Ovary (tissue), 9 donors: ENCODE data around the gene NTRK2. TPM values are rescaled to one million over a fixed set of nuclear protein-coding genes. Genes with fewer than 3 reads are reported as not detected.

Experiments used
- DNase-seq, 5 donors: peaks; one replicate each; pipeline ENCODE4 v3.0.0-alpha.2; 2019 to 2020
- H3K27ac ChIP-seq, 2 donors: fragments of 200-600 bp; one replicate each; pipeline versions ENCODE4 v1.5.1 to v1.8.0; 2019 to 2022
- H3K27me3 ChIP-seq: fragments of 200-600 bp; one replicate; pipeline ENCODE4 v1.8.0; 2022
- H3K36me3 ChIP-seq: fragments of 200-600 bp; sonication (generic); one replicate; pipeline ENCODE4 v1.5.1; 2019
- H3K4me1 ChIP-seq: one replicate; pipeline ENCODE4 v1.8.1; 2013; ENCODE audit warnings: mild to moderate bottlenecking, moderate library complexity; ENCODE audit not compliant: insufficient read depth
- H3K4me3 ChIP-seq: fragments of 200-600 bp; sonication (generic); one replicate; pipeline ENCODE4 v1.5.1; 2017
- H3K9me3 ChIP-seq, 2 donors: fragments of 200-600 bp in 1 of 2; sonication (generic) in 1 of 2; one replicate each; pipeline versions ENCODE4 v1.5.1 to v1.8.1; 2013 to 2019; ENCODE audit warnings: mild to moderate bottlenecking in 1 of 2, moderate library complexity in 1 of 2
- CTCF ChIP-seq, 3 donors: fragments of 450-650 bp in 2 of 3; fragments of 200-600 bp in 1 of 3; IDR thresholded peaks; one replicate each; pipeline versions ENCODE4 v1.5.1 to v1.8.0; 2016 to 2022; ENCODE audit warnings: antibody characterized with exemption in 3 of 3, mild to moderate bottlenecking in 1 of 3
- EP300 ChIP-seq: sonication (generic); formaldehyde crosslinking; IDR thresholded peaks from one replicate; pipeline ENCODE4 v1.6.1; 2017; ENCODE audit warnings: antibody characterized with exemption
- POLR2A ChIP-seq: fragments of 450-650 bp; IDR thresholded peaks from one replicate; pipeline ENCODE4 v1.6.1; 2017; ENCODE audit warnings: antibody characterized with exemption, mild to moderate bottlenecking, moderate library complexity
- WGBS, 3 donors: extraction: QIAGEN DNeasy Blood & Tissue Kit in 1 of 3; methylation state at CpG; one replicate each; pipeline versions ENCODE4 v1.1.5 to v1.1.7; 2013 to 2017; 5-methylcytosine and 5-hydroxymethylcytosine counted together
- intact Hi-C, 4 donors: fragments of 100-400 bp; cut with DNase I; formaldehyde crosslinking; loops; one replicate each; pipeline versions ENCODE4 v1.11.0 to v1.15.1; 2022 to 2023
- polyA plus RNA-seq, 2 donors: library from polyadenylated mRNA; stranded (reverse); fragments of 200-250 nt in 1 of 2; fragments of 350-450 nt in 1 of 2; fragmentation: Illumina TruSeq in 1 of 2; extraction: RNeasy Lipid Tissue Mini Kit (QIAGEN cat#74804) in 1 of 2; gene quantifications; one replicate each; pipeline ENCODE4 v1.2.3, GENCODE V29; 2013 to 2014
- total RNA-seq, 7 donors: library from RNA; depleted of rRNA in 2 of 7; stranded (reverse); fragments of >200 nt in 2 of 7; fragmentation: NEBNext Ultra II Directional in 3 of 7; extraction: Animal tissue kit (Norgen Biotek cat#: 25700) in 3 of 7; gene quantifications; one replicate each; pipeline versions ENCODE4 v1.1.0 to v1.2.4, GENCODE V29; 2016 to 2023
- donor health status: DM: no; HTN: no; CAD: no; lungs with moderate emphysema.
- donor health status: DM: no; HTN: no; CAD: no.
- donor health status: Bipolar disorder and iron deficiency.
- donor health status: DM: yes; HTN: yes; CAD: no.
- donor health status: DM: no; HTN: no; CAD: no.
- donor health status: DM: yes; HTN: yes; CAD: no.

NTRK2 gene
- total and polyA plus RNA-seq, 9 donors: 6.4 to 31.1 (median 10.8) TPM

GRCh38 chr9:85042981-85043647 is 373.6 kb downstream of the NTRK2 start:
- H3K4me3 ChIP-seq: no peak overlapping the region
- H3K4me1 ChIP-seq: no peaks in the 10 kb centered on the region
- TF ChIP-seq CTCF (IDR thresholded peaks at IDR 0.05): no peak
- TF ChIP-seq POLR2A: no peak
- no peak for TF ChIP-seq EP300
- 76 to 87% (median 85%) methylated on average over 3 of the region's 3 CpGs for WGBS, 3 donors
- intact Hi-C loops: loop anchor here in 1 of 4 donors (1.0 kb wide), 1 partner anchor 48 kb away; no protein-coding TSS in a partner anchor
- no peaks in the 10 kb centered on the region for H3K27me3 ChIP-seq
- no peaks in the 10 kb centered on the region for H3K9me3 ChIP-seq
- no peaks in the 10 kb centered on the region for H3K36me3 ChIP-seq
- no peak for DNase-seq
- H3K27ac ChIP-seq: no peak overlapping the region

GRCh38 chr9:85045271-85045670 is 375.7 kb downstream of the NTRK2 start:
- no peak for DNase-seq
- intact Hi-C loops: no loop called here
- H3K27me3 ChIP-seq: no peaks in the 10 kb centered on the region
- WGBS, 3 donors: 83 to 87% (median 84%) methylated on average over 6 of the region's 6 CpGs
- H3K9me3 ChIP-seq: no peaks in the 10 kb centered on the region
- TF ChIP-seq EP300 (no peak), POLR2A (no peak), CTCF (IDR thresholded peaks at IDR 0.05) (no peak)
- no peaks in the 10 kb centered on the region for H3K36me3 ChIP-seq
- no peak overlapping the region for H3K27ac ChIP-seq
- H3K4me3 ChIP-seq: no peak overlapping the region
- H3K4me1 ChIP-seq: no peaks in the 10 kb centered on the region

- Histone ChIP-seq H3K4me3 (no peak overlapping the region), H3K27me3 (no peaks in the 10 kb centered on the region), H3K27ac (no peak overlapping the region), H3K9me3 (no peaks in the 10 kb centered on the region), H3K4me1 (no peaks in the 10 kb centered on the region), H3K36me3 (no peaks in the 10 kb centered on the region)
- no peak for DNase-seq
- intact Hi-C loops: no loop called here
- TF ChIP-seq POLR2A: no peak
- TF ChIP-seq CTCF (IDR thresholded peaks at IDR 0.05): no peak
- no peak for TF ChIP-seq EP300
- WGBS, 3 donors: 68 to 77% (median 72%) methylated on average over 4 of the region's 4 CpGs
Observed at GRCh38 chr9:85046475-85046874, 376.9 kb downstream of the NTRK2 start.

- Histone ChIP-seq H3K27me3 (no peaks in the 10 kb centered on the region), H3K4me1 (no peaks in the 10 kb centered on the region), H3K4me3 (no peak overlapping the region), H3K27ac (no peak overlapping the region), H3K9me3 (no peaks in the 10 kb centered on the region), H3K36me3 (no peaks in the 10 kb centered on the region)
- intact Hi-C loops: no loop called here
- WGBS, 3 donors: 3 to 8% (median 4%) methylated on average over 2 of the region's 2 CpGs
- TF ChIP-seq EP300 (no peak), CTCF (IDR thresholded peaks at IDR 0.05) (no peak), POLR2A (no peak)
- no peak for DNase-seq
Observed at GRCh38 chr9:85053206-85053786, 383.8 kb downstream of the NTRK2 start.
